Measurements from ENCODE around the gene PPP6R1. TPM values are rescaled to one million over a fixed set of nuclear protein-coding genes. Genes with fewer than 3 reads are reported as not detected.

PPP6R1 gene
- total RNA-seq, 1 experiment from 2014 or later: 79.7 TPM

DNA sequence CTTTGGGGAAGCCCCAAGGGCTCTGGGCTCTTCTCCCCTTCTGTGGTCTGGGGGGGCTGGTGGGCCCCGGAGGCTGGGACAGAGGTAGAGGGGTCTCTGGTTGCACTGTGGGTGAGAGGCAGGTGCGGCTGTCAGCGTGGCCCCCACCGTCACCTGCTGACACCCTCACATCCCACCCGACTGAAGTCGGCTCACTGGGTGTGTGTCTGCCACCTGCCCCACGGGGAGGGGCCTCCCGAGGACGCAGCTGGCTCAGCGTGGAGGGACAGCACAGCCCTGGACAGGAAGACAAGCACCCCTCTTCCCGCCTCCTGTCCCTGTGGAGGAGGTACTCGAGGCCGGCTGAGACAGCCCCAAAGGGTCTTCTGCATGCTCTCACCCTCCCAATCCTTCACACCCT lies 28.0 kb downstream of the PPP6R1 start:
- Histone ChIP-seq H3K56ac (ENCODE audit: insufficient read length, low read depth, low read length) (no peak overlapping the region), H4K91ac (ENCODE audit: insufficient read length, low read depth, low read length) (no peak overlapping the region), H3K23me2 (ENCODE audit: insufficient read length, low read depth, low read length, poor library complexity, severe bottlenecking) (no peaks in the 10 kb centered on the region), H3K79me2 (ENCODE audit: insufficient read depth, low read length) (no peaks in the 10 kb centered on the region), H4K20me1 (ENCODE audit: control insufficient read depth, insufficient read depth, insufficient read length) (no peaks in the 10 kb centered on the region), H3K23ac (ENCODE audit: insufficient read length, low read depth, low read length) (no peak overlapping the region), H2BK120ac (ENCODE audit: low read depth, low read length, poor library complexity, severe bottlenecking) (no peak overlapping the region), H3T11ph (ENCODE audit: low read length) (no peak overlapping the region), H2BK15ac (ENCODE audit: low read depth, low read length) (no peak overlapping the region), H3K27me3 (ENCODE audit: insufficient read depth, low read length) (no peaks in the 10 kb centered on the region), H3K4ac (ENCODE audit: low read depth, low read length) (no peak overlapping the region), H2BK20ac (ENCODE audit: low read depth, low read length, poor library complexity, severe bottlenecking) (no peak overlapping the region), H3K27ac (ENCODE audit: insufficient read length, low read depth, low read length) (no peak overlapping the region), H4K5ac (ENCODE audit: insufficient read length, low read depth, low read length) (no peak overlapping the region), H3K9ac (ENCODE audit: extremely low read depth, insufficient read length, low read length) (no peak overlapping the region), H2BK5ac (ENCODE audit: insufficient read length, low read length) (no peak overlapping the region), H3K4me2 (ENCODE audit: insufficient read depth, insufficient read length, low read length) (no peak overlapping the region), H2BK12ac (ENCODE audit: insufficient read length, low read depth, low read length) (no peak overlapping the region), H2AFZ (ENCODE audit: low read length) (no peak overlapping the region), H2AK5ac (ENCODE audit: insufficient read length, low read length) (no peak overlapping the region), H3K4me1 (ENCODE audit: insufficient read depth, low read length) (no peaks in the 10 kb centered on the region), H3K79me1 (ENCODE audit: insufficient read depth, low read depth, low read length, poor library complexity, severe bottlenecking) (no peaks in the 10 kb centered on the region), H4K8ac (replicated peaks; ENCODE audit: insufficient read length, low read depth, low read length) (no peak overlapping the region), H3K14ac (ENCODE audit: insufficient read depth, low read length) (no peak overlapping the region), H3K9me3 (ENCODE audit: control insufficient read depth, low read depth, low read length) (no peaks in the 10 kb centered on the region), H3K18ac (ENCODE audit: insufficient read length, low read depth, low read length) (no peak overlapping the region)
- WGBS (ENCODE audit: extremely low coverage, insufficient read length, low lambda C conversion rate): no CpG with 5 or more reads among the region's 13 CpGs
- Mint-ChIP-seq H3K27ac (no peak overlapping the region), H3K27me3 (ENCODE audit: low read depth) (no peaks in the 10 kb centered on the region), H3K9me3 (no peaks in the 10 kb centered on the region), H3K36me3 (ENCODE audit: insufficient read depth in 1 of 3, low read depth in 3 of 3) (peaks cover 15 to 50% (median 48%) of the 10 kb centered on the region in 3 experiments; a peak in 6 of 7 replicates), H3K4me1 (no peaks in the 10 kb centered on the region), H3K4me3 (no peak overlapping the region)
- TF ChIP-seq, protein P1, sequence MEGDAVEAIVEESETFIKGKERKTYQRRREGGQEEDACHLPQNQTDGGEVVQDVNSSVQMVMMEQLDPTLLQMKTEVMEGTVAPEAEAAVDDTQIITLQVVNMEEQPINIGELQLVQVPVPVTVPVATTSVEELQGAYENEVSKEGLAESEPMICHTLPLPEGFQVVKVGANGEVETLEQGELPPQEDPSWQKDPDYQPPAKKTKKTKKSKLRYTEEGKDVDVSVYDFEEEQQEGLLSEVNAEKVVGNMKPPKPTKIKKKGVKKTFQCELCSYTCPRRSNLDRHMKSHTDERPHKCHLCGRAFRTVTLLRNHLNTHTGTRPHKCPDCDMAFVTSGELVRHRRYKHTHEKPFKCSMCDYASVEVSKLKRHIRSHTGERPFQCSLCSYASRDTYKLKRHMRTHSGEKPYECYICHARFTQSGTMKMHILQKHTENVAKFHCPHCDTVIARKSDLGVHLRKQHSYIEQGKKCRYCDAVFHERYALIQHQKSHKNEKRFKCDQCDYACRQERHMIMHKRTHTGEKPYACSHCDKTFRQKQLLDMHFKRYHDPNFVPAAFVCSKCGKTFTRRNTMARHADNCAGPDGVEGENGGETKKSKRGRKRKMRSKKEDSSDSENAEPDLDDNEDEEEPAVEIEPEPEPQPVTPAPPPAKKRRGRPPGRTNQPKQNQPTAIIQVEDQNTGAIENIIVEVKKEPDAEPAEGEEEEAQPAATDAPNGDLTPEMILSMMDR (conservative IDR thresholded peaks at IDR 0.05): no peak
- no peak for DNase-seq

All from H9 (cell line).